GM10266 (cell line): ENCODE measurements around the gene DDT.
"Not testable (repeated sequence)": the region's sequence is repeated elsewhere in the genome, so short reads cannot be mapped to it uniquely, and the experiment has no call there.

ENCODE experiments used
- DNase-seq: peaks from one replicate; pipeline ENCODE4 v3.0.0; 2012; ENCODE audit errors: extremely low spot score
- TF ChIP-seq, protein P1 (sequence below): IDR thresholded peaks from 2 replicates; pipeline ENCODE4 v1.5.1; 2012; ENCODE audit warnings: mild to moderate bottlenecking, low read depth; ENCODE audit not compliant: control insufficient read depth, insufficient read depth; ENCODE audit errors: missing control alignments

DDT gene

DNA sequence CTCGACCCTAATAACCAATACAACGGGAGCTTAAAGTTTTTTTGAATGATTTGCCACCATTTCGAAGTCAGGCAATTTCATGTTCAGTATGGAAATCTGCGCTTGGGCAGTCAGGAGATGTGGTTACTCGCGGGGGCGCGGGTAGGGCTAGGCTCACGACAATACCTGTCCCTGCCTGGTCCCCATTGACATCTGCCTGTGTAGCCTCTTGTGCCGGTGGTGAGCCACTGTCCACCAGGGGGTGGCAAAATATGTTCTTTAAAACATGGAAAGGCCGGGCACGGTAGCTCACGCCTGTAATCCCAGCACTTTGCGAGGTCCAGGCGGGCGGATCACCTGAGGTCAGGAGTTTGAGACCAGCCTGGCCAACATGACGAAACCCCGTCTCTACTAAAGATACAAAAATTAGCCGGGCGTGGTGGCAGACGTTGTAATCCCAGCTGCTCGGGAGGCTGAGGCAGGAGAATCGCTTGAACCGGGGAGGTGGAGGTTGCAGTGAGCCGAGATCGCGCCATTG is 653 bp upstream of the DDT start:
- DNase-seq: not testable (repeated sequence)

DNA sequence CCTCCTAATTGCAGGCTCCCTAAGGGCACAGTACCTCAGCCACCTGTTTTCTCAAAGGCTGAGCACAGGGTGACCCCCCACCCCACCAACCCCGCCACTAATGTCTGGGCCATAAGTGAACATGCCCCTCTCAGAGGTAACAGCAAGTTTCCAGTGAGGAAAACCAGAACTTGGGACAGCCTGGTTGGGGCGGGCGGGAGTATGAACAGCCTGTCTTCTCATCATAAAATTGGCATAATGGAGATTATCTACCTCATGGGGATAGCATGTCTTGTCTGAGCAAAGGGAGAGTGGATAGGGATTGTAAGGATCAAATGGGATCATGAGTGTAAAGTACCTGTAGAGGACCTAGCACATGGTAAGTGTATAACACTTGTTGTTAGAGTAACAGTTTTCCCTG is 2.3 kb downstream of the DDT start:
- not testable (repeated sequence) for DNase-seq

DNA sequence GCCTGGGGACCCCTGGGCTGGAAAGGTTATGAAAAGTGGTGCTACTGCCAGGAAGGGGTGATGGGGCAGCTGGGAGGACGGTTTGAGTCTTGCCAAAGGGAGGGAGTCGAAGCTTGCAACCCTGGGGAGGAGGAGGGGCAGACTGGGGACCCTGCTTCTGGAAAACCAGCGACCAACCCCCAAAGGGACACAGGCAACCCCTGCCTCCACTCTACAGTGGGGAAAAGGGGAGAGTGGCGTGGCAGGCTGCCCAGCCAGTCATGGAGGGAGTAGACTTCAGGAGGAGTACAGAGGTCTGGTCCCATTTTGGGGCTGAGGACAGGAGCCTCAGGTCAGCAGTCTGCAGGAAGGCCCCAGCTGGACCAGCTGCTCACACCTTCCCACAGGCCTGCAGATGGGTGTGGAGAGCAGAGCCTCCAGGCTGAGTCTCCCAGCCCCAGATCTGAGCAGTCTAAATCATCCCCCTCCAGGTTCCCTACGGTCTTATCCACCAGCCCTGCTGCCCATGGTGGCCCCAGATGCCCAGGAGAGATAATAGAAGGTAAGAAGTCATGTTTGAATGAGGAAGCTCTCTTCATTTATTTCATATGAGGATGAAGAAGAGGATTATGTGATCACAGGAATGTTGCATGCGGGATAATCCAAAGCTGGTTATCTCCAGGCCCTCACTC is 3.3 kb downstream of the DDT start:
- DNase-seq: peak; percentile 4
- TF ChIP-seq, protein P1, sequence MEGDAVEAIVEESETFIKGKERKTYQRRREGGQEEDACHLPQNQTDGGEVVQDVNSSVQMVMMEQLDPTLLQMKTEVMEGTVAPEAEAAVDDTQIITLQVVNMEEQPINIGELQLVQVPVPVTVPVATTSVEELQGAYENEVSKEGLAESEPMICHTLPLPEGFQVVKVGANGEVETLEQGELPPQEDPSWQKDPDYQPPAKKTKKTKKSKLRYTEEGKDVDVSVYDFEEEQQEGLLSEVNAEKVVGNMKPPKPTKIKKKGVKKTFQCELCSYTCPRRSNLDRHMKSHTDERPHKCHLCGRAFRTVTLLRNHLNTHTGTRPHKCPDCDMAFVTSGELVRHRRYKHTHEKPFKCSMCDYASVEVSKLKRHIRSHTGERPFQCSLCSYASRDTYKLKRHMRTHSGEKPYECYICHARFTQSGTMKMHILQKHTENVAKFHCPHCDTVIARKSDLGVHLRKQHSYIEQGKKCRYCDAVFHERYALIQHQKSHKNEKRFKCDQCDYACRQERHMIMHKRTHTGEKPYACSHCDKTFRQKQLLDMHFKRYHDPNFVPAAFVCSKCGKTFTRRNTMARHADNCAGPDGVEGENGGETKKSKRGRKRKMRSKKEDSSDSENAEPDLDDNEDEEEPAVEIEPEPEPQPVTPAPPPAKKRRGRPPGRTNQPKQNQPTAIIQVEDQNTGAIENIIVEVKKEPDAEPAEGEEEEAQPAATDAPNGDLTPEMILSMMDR: no peak

DNA sequence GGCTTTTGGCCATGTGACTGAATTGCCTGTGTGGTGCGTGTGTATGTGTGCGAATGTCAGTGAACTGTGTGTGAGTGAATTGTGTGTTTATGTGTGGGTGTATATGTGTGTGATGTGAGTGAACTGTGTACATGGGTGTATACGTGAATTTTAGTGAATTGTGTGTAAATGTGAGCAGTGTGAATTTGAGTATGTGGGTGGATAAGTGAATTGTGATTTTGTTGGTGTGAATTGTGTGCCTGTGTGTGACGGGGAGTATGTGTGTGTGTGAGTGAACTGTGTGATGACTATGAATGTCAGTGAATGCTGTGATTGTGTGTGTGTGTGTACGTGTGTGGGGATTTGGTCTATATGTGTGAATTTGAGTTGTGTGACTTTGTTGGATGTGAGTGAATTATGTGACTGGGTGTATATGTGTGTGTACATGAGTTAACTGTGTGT is 4.0 kb downstream of the DDT start:
- TF ChIP-seq, protein P1: no peak
- no peak for DNase-seq

DNA sequence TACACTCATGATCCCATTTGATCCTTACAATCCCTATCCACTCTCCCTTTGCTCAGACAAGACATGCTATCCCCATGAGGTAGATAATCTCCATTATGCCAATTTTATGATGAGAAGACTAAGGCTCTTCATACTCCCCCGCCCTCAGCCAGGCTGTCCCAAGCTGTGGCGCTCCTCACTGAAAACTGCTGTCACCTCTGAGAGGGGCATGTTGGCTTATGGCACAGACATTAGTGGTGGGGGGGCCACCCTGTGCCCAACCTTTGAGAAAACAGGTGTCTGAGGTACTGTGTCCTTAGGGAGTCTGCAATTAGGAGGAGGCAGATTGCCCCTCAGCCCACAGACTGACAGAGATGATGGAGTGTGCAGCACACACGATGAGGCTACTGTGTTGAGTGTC is 5.2 kb downstream of the DDT start:
- TF ChIP-seq, protein P1: no peak
- no peak for DNase-seq

DNA sequence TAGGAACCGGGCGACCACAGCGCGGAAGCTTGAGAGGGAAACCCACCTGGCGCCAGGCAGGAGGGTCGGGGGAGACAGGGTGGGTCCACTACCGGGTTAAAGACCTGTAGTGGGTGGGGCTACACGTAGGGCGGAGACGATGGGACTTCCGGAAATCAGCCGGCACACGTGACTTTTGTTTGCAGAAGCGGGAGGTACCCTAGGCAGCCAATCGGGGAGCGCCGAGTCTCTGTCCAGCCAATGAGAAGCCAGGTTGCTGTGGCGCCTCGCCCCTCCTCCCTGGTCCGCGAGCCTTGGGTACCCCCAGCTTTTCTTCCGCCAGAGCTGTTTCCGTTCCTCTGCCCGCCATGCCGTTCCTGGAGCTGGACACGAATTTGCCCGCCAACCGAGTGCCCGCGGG is 7.7 kb downstream of the DDT start, which contains the start of gene DDTL:
TSS of gene DDTL (plus strand) at position 321 of the 400 bp plus-strand sequence. CDS start at position 348, 27 bp downstream.
- DNase-seq: not testable (repeated sequence)

DNA sequence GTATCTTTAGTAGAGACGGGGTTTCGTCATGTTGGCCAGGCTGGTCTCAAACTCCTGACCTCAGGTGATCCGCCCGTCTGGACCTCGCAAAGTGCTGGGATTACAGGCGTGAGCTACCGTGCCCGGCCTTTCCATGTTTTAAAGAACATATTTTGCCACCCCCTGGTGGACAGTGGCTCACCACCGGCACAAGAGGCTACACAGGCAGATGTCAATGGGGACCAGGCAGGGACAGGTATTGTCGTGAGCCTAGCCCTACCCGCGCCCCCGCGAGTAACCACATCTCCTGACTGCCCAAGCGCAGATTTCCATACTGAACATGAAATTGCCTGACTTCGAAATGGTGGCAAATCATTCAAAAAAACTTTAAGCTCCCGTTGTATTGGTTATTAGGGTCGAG is 8.1 kb downstream of the DDT start:
- DNase-seq: not testable (repeated sequence)

DNA sequence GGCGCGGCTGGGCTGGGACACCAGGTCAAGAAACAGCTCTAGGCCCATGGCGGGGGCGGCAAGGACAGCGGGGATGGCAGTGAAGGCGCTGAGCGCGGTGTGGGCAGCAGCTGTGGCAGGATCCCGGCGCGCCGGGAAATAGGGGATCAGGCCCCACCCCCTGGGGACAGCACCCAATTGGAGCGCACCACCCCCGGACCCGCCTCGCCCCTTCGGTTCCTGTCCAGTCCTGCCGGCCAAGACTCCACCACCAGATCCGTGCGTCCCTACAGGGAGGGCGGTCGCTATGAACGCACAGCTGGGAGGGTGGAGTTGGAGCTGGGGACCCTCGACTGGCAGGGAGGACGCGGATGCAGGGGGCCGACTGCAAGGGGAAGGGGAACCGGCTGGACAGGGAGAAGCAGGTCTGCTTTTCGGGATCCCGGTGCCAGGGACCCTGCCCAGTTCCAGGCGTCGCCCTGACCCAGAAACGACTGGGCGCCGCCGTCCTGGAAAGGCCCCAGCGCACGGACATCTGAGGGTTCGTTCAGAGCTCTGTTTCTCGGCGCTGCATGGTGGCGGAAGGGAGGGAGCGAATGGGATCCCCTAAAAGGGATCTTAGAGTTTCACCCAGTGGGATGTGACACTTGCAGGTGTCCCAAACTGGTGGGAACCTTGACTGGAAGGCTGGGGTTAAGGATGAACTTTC is 13.0 kb downstream of the DDT start, which contains the start of gene GSTT2B:
TSS of gene GSTT2B (minus strand) at position 112 of the 688 bp plus-strand sequence. CDS start at position 48, 64 bp downstream.
- DNase-seq: not testable (repeated sequence)

DNA sequence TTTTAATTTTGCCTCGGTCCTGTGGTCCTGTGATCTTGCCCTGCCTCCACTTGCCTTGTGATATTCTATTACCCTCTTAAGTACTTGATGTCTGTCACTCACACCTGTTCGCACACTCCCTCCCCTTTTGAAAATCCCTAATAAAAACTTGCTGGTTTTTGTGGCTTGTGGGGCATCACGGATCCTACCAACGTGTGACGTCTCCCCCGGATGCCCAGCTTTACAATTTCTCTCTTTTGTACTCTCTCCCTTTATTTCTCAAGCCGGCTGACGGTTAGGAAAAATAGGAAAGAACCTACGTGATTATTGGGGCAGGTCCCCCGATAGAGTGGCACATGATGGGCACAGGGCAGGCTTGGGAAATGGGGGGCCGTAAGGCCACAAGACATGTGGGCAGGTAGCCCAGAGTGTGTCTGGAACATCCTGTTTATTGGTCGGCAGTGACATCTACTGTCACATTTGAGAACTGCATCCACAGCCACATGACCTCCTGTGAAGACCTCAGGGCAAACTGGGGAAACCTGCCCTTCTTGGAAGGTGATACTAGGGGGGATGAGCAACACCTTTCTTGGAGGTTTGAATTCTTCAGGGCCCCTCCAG is 17.8 kb downstream of the DDT start:
- DNase-seq: peak; percentile 66
- TF ChIP-seq, protein P1: peak; percentile 93

DNA sequence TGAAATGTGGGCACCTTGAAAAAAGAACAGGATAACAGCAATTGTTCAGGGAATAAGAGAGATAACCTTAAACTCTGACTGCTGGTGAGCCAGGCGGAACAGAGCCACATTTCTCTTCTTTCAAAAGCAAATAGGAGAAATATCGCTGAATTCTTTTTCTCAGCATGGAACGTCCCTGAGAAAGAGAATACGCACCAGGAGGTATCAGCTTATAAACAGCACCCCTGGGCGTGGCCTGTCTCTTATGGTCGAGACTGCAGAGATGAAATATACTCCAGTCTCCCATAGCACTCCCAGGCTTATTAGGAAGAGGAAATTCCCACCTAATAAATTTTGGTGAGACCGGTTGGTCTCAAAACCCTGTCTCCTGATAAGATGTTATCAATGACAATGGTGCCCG is 18.4 kb downstream of the DDT start:
- DNase-seq: not testable (repeated sequence)

DNA sequence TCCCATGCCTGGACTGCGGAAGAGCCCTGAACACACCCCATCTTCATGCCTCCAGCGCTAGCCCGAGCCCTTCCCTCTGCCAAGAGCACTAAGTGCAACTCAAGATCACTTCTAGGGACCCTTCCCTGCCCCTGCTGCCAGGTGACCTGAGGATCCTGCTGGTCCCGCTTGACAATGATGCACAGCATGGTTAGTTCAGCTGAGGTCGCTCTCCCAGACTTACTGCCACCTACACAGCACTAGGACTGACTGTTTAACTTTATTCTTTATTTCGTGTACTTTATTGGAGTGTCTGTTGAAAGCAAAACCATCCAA is 19.3 kb downstream of the DDT start:
- DNase-seq: not testable (repeated sequence)

DNA sequence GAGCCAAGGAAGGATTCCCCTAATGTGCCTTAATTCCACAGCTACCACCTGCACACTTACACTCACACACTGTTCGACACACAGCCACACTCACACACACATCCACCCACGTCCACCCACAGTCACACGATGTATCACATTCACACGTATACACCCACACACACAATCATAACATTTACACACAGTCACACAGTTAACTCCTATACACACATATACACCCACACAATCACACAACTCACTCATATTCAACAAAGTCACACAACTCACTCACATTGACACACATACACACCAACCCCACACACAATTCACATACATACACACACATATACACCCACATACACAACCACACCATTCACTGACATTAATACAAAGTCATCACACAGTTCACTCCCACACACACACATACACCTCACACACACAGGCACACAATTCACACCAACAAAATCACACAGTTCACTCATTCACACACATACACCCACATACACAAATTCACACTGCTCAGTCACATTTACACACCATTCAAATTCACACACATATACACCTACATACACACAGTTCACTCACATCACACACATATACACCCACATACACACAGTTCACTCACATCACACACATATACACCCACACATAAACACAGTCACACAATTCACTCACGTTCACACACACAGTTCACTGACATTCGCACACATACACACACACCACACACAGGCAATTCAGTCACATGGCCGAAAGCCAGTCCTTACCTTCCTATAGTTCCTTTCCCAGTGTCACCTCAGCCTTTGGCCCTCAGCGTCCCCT is 19.8 kb downstream of the DDT start:
- not testable (repeated sequence) for DNase-seq

DNA sequence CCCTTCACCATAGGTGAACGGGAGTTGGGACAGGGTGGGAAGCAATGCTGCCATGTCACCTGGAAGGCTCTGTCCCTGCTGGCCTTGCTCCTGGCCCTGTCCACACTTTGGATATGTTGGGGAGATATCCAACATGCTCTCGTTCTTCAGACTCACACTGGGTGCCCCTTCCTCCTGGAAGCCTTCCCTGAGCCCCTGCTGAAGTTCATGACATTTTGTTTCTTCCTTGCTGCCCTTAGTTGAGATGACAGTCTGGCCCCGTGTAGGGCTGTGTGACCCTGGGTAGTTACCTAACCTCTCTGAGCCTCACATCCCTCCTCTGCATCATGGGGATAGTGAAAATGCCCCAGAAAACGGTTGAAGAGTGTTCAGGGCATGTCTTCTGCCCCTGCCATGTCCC is 20.8 kb downstream of the DDT start:
- DNase-seq: not testable (repeated sequence)

DNA sequence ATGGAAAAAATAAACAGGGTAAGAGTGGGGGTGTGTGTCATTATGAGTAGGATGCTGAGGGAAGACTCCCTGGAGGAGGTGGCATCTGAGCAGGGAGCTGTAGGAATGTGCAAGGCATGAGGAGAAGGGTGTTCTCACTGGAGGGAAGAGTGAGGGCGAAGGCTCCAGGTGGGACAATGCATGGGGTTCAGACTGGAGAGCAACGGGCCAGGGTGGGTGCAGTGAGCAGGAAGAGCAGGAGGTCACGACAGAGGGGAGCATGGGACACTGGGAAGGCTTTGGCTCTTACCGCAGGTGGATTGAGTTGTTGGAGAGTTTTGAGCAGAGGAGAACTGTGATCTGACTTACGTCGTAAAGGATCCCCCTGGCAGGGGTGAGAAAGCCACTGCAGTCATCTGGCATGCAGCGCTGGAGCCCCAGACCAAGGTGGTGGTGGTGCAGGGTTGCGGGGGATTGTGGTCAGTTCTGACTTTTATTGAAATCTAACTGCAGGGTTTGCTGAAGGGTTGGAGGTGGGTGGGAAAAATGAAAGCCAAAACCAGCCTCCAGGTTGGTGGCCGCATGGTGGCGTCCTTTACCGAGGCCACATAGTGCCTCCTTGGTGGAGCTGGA is 21.3 kb downstream of the DDT start:
- DNase-seq: not testable (repeated sequence)
